Middle frontal gyrus (tissue), 1 donor: ENCODE measurements around the gene TSFM.

ENCODE experiments used
- DNase-seq: peaks from one replicate; pipeline ENCODE4 v3.0.0-alpha.2; 2015; ENCODE audit warnings: low spot score; ENCODE audit errors: extremely low spot score

TSFM gene

GRCh38 chr12:57745485-57745881 is 37.1 kb upstream of the TSFM start:
- DNase-seq = no peak

GRCh38 chr12:57746025-57746424 is 36.6 kb upstream of the TSFM start:
- DNase-seq = no peak

GRCh38 chr12:57749061-57749460 is 33.5 kb upstream of the TSFM start:
- no peak for DNase-seq

DNA sequence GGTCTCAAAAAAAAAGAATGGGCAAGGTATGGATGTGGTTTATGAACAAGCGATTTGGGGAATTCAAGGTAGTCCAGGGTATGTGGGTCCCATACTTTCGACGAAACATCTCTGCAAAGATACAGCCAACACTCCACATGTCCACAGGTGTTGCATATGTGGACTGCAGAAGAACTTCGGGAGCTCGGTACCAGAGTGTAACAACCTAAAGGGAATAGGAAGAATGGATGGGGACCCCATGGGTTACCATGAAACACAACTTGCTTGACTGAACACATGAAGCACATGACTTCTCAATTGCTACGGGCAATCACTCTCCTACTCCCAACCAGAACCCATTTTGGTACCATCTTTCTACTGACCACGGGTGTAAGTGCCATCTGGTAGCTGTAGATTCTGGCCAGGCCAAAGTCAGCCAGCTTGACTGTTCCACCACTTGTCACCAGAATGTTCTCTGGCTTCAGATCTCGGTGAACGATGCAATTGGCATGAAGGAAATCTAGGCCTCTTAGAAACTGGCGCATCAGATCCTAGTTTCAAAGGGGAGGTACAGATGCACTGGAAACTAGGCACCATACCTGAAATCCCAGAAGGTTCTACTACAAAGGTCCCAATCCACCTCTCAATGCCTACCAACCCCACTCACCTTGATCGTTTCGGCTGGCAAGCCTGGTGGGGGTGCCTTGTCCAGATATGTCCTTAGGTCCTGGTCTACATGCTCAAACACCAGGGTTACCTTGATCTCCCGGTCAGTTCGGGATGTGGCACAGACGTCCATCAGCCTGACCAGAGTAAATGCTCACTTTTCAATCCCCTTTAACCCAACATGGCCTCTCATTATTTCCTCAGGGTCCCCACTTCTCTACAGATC is 31.8 kb upstream of the TSFM start:
- DNase-seq = no peak

DNA sequence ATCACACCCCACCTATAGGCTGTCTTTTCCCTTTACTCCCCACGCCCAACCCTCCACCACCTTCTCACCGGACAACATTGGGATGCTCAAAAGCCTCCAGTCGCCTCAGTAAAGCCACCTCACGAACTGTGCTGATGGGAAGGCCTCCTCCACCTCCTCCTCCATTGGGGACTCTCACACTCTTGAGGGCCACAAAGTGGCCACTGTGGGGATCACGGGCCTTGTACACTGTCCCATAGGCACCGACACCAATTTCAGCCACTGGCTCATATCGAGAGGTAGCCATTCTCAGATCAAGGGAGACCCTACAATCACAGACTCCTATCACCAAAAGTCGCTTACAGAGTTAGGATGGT is 31.2 kb upstream of the TSFM start:
- DNase-seq = no peak

GRCh38 chr12:57751788-57752667 is 30.6 kb upstream of the TSFM start, which contains the start of gene CDK4:
TSS of gene CDK4 (minus strand) at chr12:57752310. CDS start at chr12:57751717, 593 bp downstream.
- peak; percentile 100 for DNase-seq

DNA sequence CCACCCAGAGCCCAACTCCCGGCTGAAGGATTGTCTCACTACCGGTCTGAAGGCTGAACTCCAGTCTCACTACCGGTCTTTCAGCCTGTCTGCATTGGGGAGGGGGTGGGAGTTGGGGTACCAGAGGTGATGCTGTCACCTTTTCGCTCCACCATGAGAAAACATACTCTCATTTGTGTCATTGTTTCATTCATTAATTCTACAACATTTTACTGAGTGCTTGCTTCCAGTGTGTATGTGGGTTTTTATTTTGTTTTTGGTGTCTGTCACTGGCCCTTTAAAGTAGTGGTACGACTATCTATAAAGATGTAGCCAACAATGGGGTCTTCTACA is 30.0 kb upstream of the TSFM start:
- DNase-seq = no peak

DNA sequence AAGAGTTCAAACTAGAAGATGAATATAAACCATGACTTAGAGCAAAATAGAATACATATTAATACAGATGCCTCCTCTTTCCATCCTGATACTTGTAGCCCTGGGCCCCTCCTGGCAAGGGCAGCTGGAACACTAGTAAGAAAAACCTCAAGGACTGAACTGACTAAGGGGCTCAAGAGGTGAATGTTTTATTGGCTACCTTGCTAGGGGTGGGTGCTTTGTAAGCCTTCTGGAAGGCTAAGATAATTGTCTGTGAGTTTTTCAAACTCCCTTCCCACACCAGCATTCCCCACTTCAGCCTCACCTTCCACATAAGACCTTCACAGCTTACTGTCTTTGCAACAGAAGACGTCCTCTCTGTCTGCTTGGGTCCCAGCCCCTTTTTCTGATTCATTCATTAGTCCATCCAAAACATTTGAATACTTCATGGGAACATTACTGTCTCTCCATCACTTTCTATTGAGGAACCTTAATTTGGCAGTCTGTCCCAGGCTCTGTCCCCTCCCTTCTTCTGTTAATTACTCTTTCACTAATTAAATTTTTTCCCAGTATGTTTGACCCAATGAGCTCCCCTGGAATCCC is 28.7 kb upstream of the TSFM start:
- DNase-seq = no peak

DNA sequence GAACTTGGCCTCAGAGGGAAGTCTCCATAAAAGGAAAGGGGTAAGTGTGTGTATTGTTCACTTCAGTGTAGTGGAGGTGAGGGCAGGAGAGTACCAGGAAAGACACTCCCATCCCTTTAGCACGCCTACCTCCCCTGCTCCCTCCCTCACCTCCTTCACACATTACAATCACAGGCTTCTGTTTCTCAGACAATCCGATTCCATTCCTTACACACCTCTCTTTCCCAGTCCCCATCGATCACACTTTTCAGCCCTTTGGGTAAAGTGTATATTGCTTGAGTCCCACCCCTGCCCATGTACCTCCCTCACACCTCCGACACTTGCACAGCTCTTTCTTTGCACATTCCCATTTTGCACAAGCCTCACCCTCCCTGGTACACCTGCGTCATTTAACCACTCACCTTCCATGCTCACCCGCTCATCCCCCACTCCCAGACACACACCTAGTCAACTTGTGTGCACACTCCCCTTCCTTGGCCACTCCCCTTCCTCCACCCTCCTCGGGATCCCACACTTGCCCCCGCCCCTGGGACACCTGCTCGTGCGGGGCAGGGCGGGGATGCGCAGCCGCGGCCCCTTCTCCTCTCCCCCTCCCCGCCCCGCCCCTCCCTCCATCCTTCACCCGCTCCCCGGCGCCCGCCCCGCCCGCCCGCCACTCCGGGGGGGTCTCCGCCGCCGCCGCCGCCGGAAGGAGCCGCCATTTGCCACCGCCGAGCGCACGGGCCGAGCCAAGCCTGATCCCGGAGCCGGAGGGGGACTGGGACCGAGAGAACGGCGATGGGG is 28.0 kb upstream of the TSFM start, which contains the start of gene MARCHF9:
Gene MARCHF9 (plus strand): TSS at position 693 of the 783 bp plus-strand sequence. CDS start 426 bp downstream, outside the sequence.
- no peak for DNase-seq

DNA sequence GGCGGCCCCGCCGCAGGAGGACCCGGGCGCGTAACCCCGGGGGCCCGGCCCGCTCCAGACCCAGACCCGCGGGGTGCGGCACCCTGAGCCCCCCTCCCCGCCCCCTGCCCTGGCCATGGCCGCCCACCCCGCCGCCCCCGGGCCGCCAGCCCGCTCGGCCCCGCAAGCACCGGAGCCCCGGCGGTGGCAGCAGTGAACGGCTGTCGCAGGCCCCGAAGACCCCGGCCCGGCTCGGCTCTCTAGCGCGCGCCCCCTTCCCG is 27.5 kb upstream of the TSFM start:
- DNase-seq = no peak

DNA sequence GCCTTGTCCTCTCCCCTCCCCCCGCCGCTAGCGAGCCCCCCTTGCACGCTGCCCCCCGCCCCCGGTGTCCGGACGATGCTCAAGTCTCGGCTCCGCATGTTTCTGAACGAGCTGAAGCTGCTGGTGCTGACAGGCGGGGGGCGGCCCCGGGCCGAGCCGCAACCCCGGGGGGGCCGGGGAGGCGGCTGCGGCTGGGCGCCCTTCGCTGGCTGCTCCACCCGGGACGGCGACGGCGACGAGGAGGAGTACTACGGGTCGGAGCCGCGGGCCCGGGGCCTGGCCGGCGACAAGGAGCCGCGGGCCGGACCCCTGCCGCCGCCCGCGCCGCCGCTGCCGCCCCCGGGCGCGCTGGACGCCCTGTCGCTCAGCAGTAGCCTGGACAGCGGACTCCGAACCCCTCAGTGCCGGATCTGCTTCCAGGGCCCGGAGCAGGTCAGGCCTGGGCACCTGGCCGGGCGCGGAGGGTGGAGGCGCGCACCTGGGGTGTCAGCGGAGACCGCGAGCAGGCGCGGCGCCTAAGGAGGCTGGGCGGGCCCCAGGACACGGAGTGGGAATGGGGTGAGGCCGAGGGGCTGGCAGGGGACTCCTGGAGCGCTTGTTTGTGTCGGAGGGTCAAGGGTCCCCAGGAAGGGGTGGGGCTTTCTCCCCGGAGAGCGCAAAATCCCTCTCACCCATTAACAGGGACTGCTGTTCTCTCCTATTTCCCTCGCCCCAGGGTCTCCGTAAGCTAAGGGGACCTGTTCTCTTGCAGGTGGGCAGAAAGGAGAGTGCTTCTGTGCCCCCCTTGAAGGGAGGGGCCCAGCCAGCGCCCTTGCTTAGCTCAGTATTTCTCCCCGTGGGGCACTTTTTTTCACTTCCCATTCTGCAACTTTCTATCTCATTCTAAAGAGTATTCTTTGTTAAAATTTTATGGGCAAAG is 26.9 kb upstream of the TSFM start:
- no peak for DNase-seq

GRCh38 chr12:57756406-57757341 is 25.9 kb upstream of the TSFM start:
- DNase-seq = no peak

- DNase-seq = no peak
Observed at GRCh38 chr12:57757771-57758170, 24.8 kb upstream of the TSFM start.

- DNase-seq = no peak
Observed at GRCh38 chr12:57758552-57759359, 23.8 kb upstream of the TSFM start.

- no peak for DNase-seq
Observed at GRCh38 chr12:57759360-57759980, 23.1 kb upstream of the TSFM start.

- DNase-seq = no peak
Observed at GRCh38 chr12:57760347-57760982, 22.1 kb upstream of the TSFM start.

GRCh38 chr12:57761391-57761998 is 21.1 kb upstream of the TSFM start:
- no peak for DNase-seq
